Right renal pelvis (tissue), 4 donors: ENCODE measurements around the gene ATP10B. TPM values are rescaled to one million over a fixed set of nuclear protein-coding genes. Genes with fewer than 3 reads are reported as not detected.
"Not testable (repeated sequence)": the region's sequence is repeated elsewhere in the genome, so short reads cannot be mapped to it uniquely, and the experiment has no call there.

Experiments used
- DNase-seq, 4 donors: peaks; one replicate each; pipeline ENCODE4 v3.0.0-alpha.2; 2013; ENCODE audit warnings: low read depth in 4 of 4, low spot score in 3 of 4, missing footprints in 1 of 4
- polyA plus RNA-seq, 4 donors: library from polyadenylated mRNA; unstranded; fragments of 120-200 nt; gene quantifications; one replicate each; pipeline ENCODE4 v1.2.1, GENCODE V29; 2013; ENCODE audit not compliant: insufficient read length in 4 of 4

Gene ATP10B
- polyA plus RNA-seq, 4 donors, result 0.51 to 0.70 (median 0.60) TPM

- no peak for DNase-seq
These were observed 92.0 kb downstream of the ATP10B start for GRCh38 chr5:160760008-160760407.

GRCh38 chr5:160757194-160757593 lies 94.8 kb downstream of the ATP10B start:
- no peak for DNase-seq

GRCh38 chr5:160750938-160751657 lies 100.9 kb downstream of the ATP10B start:
- no peak for DNase-seq

GRCh38 chr5:160749682-160750081 lies 102.3 kb downstream of the ATP10B start:
- DNase-seq, result no peak

GRCh38 chr5:160749026-160749425 lies 103.0 kb downstream of the ATP10B start:
- DNase-seq, result no peak

- no peak for DNase-seq
These were observed 104.0 kb downstream of the ATP10B start for GRCh38 chr5:160747987-160748386.

- no peak for DNase-seq
These were observed 104.5 kb downstream of the ATP10B start for GRCh38 chr5:160747559-160747958.

- no peak for DNase-seq
These were observed 107.5 kb downstream of the ATP10B start for GRCh38 chr5:160744268-160745101.

- DNase-seq, result no peak
These were observed 109.0 kb downstream of the ATP10B start for GRCh38 chr5:160743027-160743426.

- DNase-seq, result no peak
These were observed 109.6 kb downstream of the ATP10B start for GRCh38 chr5:160742446-160742845.

GRCh38 chr5:160727296-160727997 lies 124.6 kb downstream of the ATP10B start:
- no peak for DNase-seq

GRCh38 chr5:160726721-160727120 lies 125.3 kb downstream of the ATP10B start:
- DNase-seq, result no peak

- no peak for DNase-seq
These were observed 131.2 kb downstream of the ATP10B start for GRCh38 chr5:160720822-160721221.

- not testable (repeated sequence) for DNase-seq
These were observed 136.5 kb downstream of the ATP10B start for GRCh38 chr5:160715508-160715907.

GRCh38 chr5:160703547-160704189 lies 148.3 kb downstream of the ATP10B start:
- DNase-seq, result no peak

GRCh38 chr5:160702934-160703333 lies 149.1 kb downstream of the ATP10B start:
- DNase-seq, result no peak

GRCh38 chr5:160702311-160702803 lies 149.7 kb downstream of the ATP10B start:
- DNase-seq, result no peak

- DNase-seq, result no peak
These were observed 150.6 kb downstream of the ATP10B start for GRCh38 chr5:160701403-160701802.

- no peak for DNase-seq
These were observed 152.7 kb downstream of the ATP10B start for GRCh38 chr5:160699301-160699700.

- no peak for DNase-seq
These were observed 154.7 kb downstream of the ATP10B start for GRCh38 chr5:160697281-160697680.

GRCh38 chr5:160694896-160695295 lies 157.1 kb downstream of the ATP10B start:
- no peak for DNase-seq
